Measurements from ENCODE around the gene USP22. TPM values are rescaled to one million over a fixed set of nuclear protein-coding genes. Genes with fewer than 3 reads are reported as not detected.

The USP22 gene
- total and polyA plus RNA-seq, 2 of the 13 experiments (the other 11 are each of a cell fraction or from before 2014, with no cell fraction given), result 98.0 to 130 TPM

GRCh38 chr17:21042458-21043295, at the start of gene USP22 (continued):
- TF ChIP-seq SP1 (IDR thresholded peaks at IDR 0.05) (no peak), SP1 (CRISPR knock-in tag; IDR thresholded peaks at IDR 0.05) (peak; percentile 42; the same call in 1 of the 2 replicates), ZNF784 (CRISPR knock-in tag; IDR thresholded peaks at IDR 0.05; ENCODE audit: borderline replicate concordance) (peak; percentile 66), ZNF781 (CRISPR knock-in tag; IDR thresholded peaks at IDR 0.05; ENCODE audit: borderline replicate concordance, not compliant biosample characterization) (no peak), ZNF710 (CRISPR knock-in tag; IDR thresholded peaks at IDR 0.05; ENCODE audit: borderline replicate concordance) (0 out of 2 replicates have a peak, but pooled peaks have one; percentile 51), ZBTB20 (CRISPR knock-in tag; IDR thresholded peaks at IDR 0.05; ENCODE audit: borderline replicate concordance, low read depth) (no peak), GABPB1 (CRISPR knock-in tag; IDR thresholded peaks at IDR 0.05) (peak; percentile 54), SP4 (CRISPR knock-in tag; IDR thresholded peaks at IDR 0.05) (peak; percentile 61), ZNF687 (CRISPR knock-in tag; IDR thresholded peaks at IDR 0.05) (peak; percentile 32; the same call in 1 of the 2 replicates), MIER2 (CRISPR knock-in tag; IDR thresholded peaks at IDR 0.05) (no peak), IRX3 (CRISPR knock-in tag; IDR thresholded peaks at IDR 0.05; ENCODE audit: borderline replicate concordance, low read depth) (no peak), SPEN (CRISPR knock-in tag; IDR thresholded peaks at IDR 0.05; ENCODE audit: low read depth) (peak; percentile 31; the same call in 1 of the 2 replicates), BRD4 (CRISPR knock-in tag; IDR thresholded peaks at IDR 0.05) (peak; percentile 47; the same call in 1 of the 2 replicates), ZNF441 (CRISPR knock-in tag; IDR thresholded peaks at IDR 0.05; ENCODE audit: borderline replicate concordance) (peak; percentile 41; the same call in 1 of the 2 replicates), CREB1 (IDR thresholded peaks at IDR 0.05) (peak; percentile 47; the same call in 1 of the 2 replicates), CREB1 (CRISPR knock-in tag; IDR thresholded peaks at IDR 0.05) (no peak), RXRA (CRISPR knock-in tag; IDR thresholded peaks at IDR 0.05) (no peak), SNRNP70 (IDR thresholded peaks at IDR 0.05; ENCODE audit: low read depth, low read length) (no peak), ZNF746 (CRISPR knock-in tag; IDR thresholded peaks at IDR 0.05) (peak; percentile 56; the same call in 1 of the 2 replicates), NFATC3 (CRISPR knock-in tag; IDR thresholded peaks at IDR 0.05) (no peak), TAF1 (CRISPR knock-in tag; IDR thresholded peaks at IDR 0.05) (peak; percentile 53; the same call in 1 of the 2 replicates), TOE1 (CRISPR knock-in tag; IDR thresholded peaks at IDR 0.05) (no peak)
